ENCODE results near the gene FAM13A. TPM values are rescaled to one million over a fixed set of nuclear protein-coding genes. Genes with fewer than 3 reads are reported as not detected.

Gene FAM13A
- total RNA-seq, 4 donors from 2014 or later: 5.2 to 19.1 (median 8.2) TPM

GRCh38 chr4:88756149-88756548 lies 300.8 kb downstream of the FAM13A start:
- Histone ChIP-seq H3K36me3 (peaks cover 0 to 10% (median 0%) of the 10 kb centered on the region in 3 donors), H3K27me3 (no peaks in the 10 kb centered on the region), H3K4me1 (peaks cover 0 to 18% (median 4%) of the 10 kb centered on the region in 3 donors), H3K27ac (no peak overlapping the region), H3K4me3 (no peak overlapping the region), H3K9me3 (no peaks in the 10 kb centered on the region)
- no peak for TF ChIP-seq CTCF (IDR thresholded peaks at IDR 0.05)
- no peak for TF ChIP-seq POLR2A (IDR thresholded peaks at IDR 0.05)
- intact Hi-C loops (cut with DNase I): no loop called here
- 47 to 51% methylated on average over 5 of the region's 5 CpGs for WGBS, 2 donors
- DNase-seq: no peak

- no peaks in the 10 kb centered on the region for H3K27me3 ChIP-seq
- H3K27ac ChIP-seq: no peak overlapping the region
- 89 to 100% methylated on average over 1 of the region's 1 CpG for WGBS, 2 donors
- intact Hi-C loops (cut with DNase I): no loop called here
- TF ChIP-seq CTCF (IDR thresholded peaks at IDR 0.05) (no peak), POLR2A (IDR thresholded peaks at IDR 0.05) (no peak)
- H3K4me1 ChIP-seq: peaks cover 0 to 18% (median 4%) of the 10 kb centered on the region in 3 donors
- no peaks in the 10 kb centered on the region for H3K9me3 ChIP-seq
- H3K36me3 ChIP-seq: peaks cover 0 to 17% (median 4%) of the 10 kb centered on the region in 3 donors
- H3K4me3 ChIP-seq: no peak overlapping the region
- no peak for DNase-seq
These were observed 301.5 kb downstream of the FAM13A start for GRCh38 chr4:88755454-88755853.

- no peaks in the 10 kb centered on the region for H3K9me3 ChIP-seq
- intact Hi-C loops (cut with DNase I): no loop called here
- H3K4me3 ChIP-seq: no peak overlapping the region
- TF ChIP-seq POLR2A (IDR thresholded peaks at IDR 0.05) (no peak), CTCF (IDR thresholded peaks at IDR 0.05) (no peak)
- H3K36me3 ChIP-seq: peaks cover 0 to 23% (median 10%) of the 10 kb centered on the region in 3 donors
- no peaks in the 10 kb centered on the region for H3K27me3 ChIP-seq
- H3K27ac ChIP-seq: no peak overlapping the region
- 92 to 93% methylated on average over 3 of the region's 3 CpGs for WGBS, 2 donors
- peaks cover 0 to 15% (median 4%) of the 10 kb centered on the region in 3 donors for H3K4me1 ChIP-seq
- no peak for DNase-seq
These were observed 302.2 kb downstream of the FAM13A start for GRCh38 chr4:88754796-88755195.

GRCh38 chr4:88753658-88754571 lies 303.1 kb downstream of the FAM13A start:
- Histone ChIP-seq H3K36me3 (peaks cover 0 to 32% (median 12%) of the 10 kb centered on the region in 3 donors), H3K4me3 (no peak overlapping the region), H3K4me1 (peaks cover 0 to 6% (median 0%) of the 10 kb centered on the region in 3 donors), H3K9me3 (no peaks in the 10 kb centered on the region), H3K27ac (no peak overlapping the region), H3K27me3 (no peaks in the 10 kb centered on the region)
- intact Hi-C loops (cut with DNase I): no loop called here
- no peak for DNase-seq
- WGBS, 2 donors: 71 to 83% methylated on average over 7 of the region's 7 CpGs
- TF ChIP-seq CTCF (IDR thresholded peaks at IDR 0.05) (no peak), POLR2A (IDR thresholded peaks at IDR 0.05) (no peak)

- Histone ChIP-seq H3K4me3 (no peak overlapping the region), H3K27me3 (no peaks in the 10 kb centered on the region), H3K27ac (no peak overlapping the region), H3K9me3 (no peaks in the 10 kb centered on the region), H3K36me3 (peaks cover 0 to 37% (median 12%) of the 10 kb centered on the region in 3 donors), H3K4me1 (peaks cover 0 to 3% (median 0%) of the 10 kb centered on the region in 3 donors)
- TF ChIP-seq POLR2A (IDR thresholded peaks at IDR 0.05) (no peak), CTCF (IDR thresholded peaks at IDR 0.05) (no peak)
- 73 to 75% methylated on average over 2 of the region's 2 CpGs for WGBS, 2 donors
- intact Hi-C loops (cut with DNase I): no loop called here
- no peak for DNase-seq
These were observed 304.2 kb downstream of the FAM13A start for GRCh38 chr4:88752754-88753153.

Measured in esophagus squamous epithelium (tissue), 5 donors.